ENCODE data around the gene TMEM185A. TPM values are rescaled to one million over a fixed set of nuclear protein-coding genes. Genes with fewer than 3 reads are reported as not detected.
"Not testable (repeated sequence)": the region's sequence is repeated elsewhere in the genome, so short reads cannot be mapped to it uniquely, and the experiment has no call there.

TMEM185A gene
- total RNA-seq, 4 donors from 2014 or later, result 2.2 to 26.8 (median 12.0) TPM

DNA sequence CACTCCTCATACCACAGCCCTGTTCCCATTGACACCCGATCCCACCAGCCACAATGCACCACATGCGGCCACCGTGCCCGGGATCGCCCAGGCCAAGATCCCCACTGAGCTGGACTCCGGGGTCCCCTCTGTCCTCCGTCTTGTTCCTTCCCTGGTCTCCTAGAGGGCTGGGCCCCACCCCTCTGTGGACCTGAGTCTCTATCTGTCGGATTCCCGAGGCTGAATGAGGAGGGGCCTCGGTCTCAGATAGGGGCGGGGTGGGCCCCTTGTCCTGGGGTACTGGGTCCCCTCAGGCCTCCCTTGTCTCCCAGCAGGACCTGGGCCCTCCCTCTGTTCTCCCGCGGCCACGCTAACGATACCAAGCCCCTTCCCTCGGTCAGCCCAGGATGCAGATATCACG is 46.0 kb downstream of the TMEM185A start:
- intact Hi-C loops (cut with DNase I; ENCODE audit: low total_unique reads); H3K9me3 ChIP-seq; in situ Hi-C loops (cut with MboI; ENCODE audit: low pct_ligation_motif_present in 1 of 4, low pct_unique_long_range_greater_than_20kb in 1 of 4, low sequenced_read_pairs in 3 of 4): not testable (repeated sequence)

DNA sequence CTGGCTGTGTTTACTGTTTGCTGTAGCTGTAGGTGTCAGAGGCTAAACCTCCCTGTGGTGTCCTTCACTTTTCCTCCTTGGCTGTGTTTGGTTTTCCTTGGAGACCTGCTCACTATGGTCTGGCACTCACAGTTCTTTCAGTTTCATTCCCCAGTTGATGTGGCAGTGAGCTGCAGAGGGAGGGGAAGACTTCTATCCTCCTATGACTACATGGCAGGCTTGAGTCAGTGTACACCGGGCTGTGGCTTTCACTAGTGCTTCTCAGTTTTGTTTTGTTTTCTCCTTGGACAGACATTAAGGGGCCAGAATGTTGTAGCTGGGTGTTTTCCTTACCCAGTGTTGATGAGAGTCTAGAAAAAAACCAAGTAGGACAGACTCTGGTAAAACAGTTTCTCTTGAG is 58.1 kb downstream of the TMEM185A start:
- H3K27ac ChIP-seq; H3K4me3 ChIP-seq; in situ Hi-C loops (cut with MboI; ENCODE audit: low pct_ligation_motif_present in 1 of 4, low pct_unique_long_range_greater_than_20kb in 1 of 4, low sequenced_read_pairs in 3 of 4); H3K36me3 ChIP-seq; H3K27me3 ChIP-seq; DNase-seq; H3K4me1 ChIP-seq; intact Hi-C loops (cut with DNase I; ENCODE audit: low total_unique reads); H3K9me3 ChIP-seq: not testable (repeated sequence)
- no CpG with 5 or more reads among the region's 1 CpG for WGBS, 2 donors (ENCODE audit: low coverage in 1 of 2)

More for the DNA sequence above, 46.0 kb downstream of the TMEM185A start:
- H3K27ac ChIP-seq, DNase-seq, H3K4me1 ChIP-seq, H3K27me3 ChIP-seq, H3K4me3 ChIP-seq, H3K36me3 ChIP-seq: not testable (repeated sequence)
- 88% methylated on average over 3 of the region's 17 CpGs; no CpG with 5 or more reads in 1 of the 2 donors for WGBS, 2 donors (ENCODE audit: low coverage in 1 of 2)

DNA sequence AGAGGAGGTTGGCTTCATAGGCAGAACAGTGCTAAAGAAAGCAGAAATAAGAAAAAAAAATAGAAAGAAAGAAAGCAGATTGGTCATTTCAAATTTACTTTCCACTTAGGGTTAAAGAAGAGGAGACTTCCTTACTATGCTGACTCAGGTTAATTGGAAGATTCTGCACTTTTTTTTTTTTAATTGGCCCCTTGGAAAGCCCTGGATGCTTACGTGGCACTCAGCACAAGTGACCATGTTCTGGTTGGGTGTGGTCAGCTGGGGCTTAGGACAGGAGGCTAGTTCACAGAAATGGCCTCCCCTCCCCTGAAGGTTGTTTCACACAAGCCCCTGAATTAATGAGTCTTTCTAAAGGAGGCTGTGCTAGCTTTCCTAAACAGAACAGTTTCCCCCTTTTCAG is 58.8 kb downstream of the TMEM185A start:
- H3K36me3 ChIP-seq, result no peaks in the 10 kb centered on the region
- no peak overlapping the region for H3K27ac ChIP-seq
- no peak overlapping the region for H3K4me3 ChIP-seq
- no peaks in the 10 kb centered on the region for H3K9me3 ChIP-seq
- 29 to 31% methylated on average over 1 of the region's 1 CpG for WGBS, 2 donors (ENCODE audit: low coverage in 1 of 2)
- no peak for TF ChIP-seq EP300 (IDR thresholded peaks at IDR 0.05; ENCODE audit: low read depth)
- no peak for TF ChIP-seq POLR2AphosphoS5 (IDR thresholded peaks at IDR 0.05)
- TF ChIP-seq, protein P1, sequence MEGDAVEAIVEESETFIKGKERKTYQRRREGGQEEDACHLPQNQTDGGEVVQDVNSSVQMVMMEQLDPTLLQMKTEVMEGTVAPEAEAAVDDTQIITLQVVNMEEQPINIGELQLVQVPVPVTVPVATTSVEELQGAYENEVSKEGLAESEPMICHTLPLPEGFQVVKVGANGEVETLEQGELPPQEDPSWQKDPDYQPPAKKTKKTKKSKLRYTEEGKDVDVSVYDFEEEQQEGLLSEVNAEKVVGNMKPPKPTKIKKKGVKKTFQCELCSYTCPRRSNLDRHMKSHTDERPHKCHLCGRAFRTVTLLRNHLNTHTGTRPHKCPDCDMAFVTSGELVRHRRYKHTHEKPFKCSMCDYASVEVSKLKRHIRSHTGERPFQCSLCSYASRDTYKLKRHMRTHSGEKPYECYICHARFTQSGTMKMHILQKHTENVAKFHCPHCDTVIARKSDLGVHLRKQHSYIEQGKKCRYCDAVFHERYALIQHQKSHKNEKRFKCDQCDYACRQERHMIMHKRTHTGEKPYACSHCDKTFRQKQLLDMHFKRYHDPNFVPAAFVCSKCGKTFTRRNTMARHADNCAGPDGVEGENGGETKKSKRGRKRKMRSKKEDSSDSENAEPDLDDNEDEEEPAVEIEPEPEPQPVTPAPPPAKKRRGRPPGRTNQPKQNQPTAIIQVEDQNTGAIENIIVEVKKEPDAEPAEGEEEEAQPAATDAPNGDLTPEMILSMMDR (IDR thresholded peaks at IDR 0.05), result no peak
- no peak for TF ChIP-seq POLR2A (IDR thresholded peaks at IDR 0.05)
- no peaks in the 10 kb centered on the region for H3K27me3 ChIP-seq
- no peak for DNase-seq
- H3K4me1 ChIP-seq, result no peaks in the 10 kb centered on the region
- intact Hi-C loops (cut with DNase I; ENCODE audit: low total_unique reads) (no loop called here), in situ Hi-C loops (cut with MboI; ENCODE audit: low pct_ligation_motif_present in 1 of 4, low pct_unique_long_range_greater_than_20kb in 1 of 4, low sequenced_read_pairs in 3 of 4) (no loop called here)

DNA sequence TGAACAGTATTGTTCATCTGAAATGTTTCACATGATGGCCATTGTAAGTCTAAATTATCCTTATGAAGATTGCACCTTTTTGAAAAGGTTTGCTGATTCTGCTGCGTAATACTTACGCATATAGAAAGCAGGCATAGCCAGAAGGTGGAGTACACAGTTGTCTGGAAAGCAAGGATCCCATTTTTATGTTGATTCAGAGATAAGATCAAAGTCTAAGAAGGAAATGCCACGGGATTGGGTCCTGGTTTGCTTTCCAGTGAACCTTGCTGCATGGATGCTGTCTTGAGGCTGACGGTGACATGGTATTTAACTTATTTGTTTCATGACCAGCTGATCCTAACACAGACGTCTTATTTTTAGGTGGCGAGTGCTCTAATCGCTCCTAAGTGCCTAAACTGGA is 59.8 kb downstream of the TMEM185A start:
- peak; percentile 18 for DNase-seq
- H3K27ac ChIP-seq, result no peak overlapping the region
- no peaks in the 10 kb centered on the region for H3K36me3 ChIP-seq
- TF ChIP-seq, protein P1 (IDR thresholded peaks at IDR 0.05), result no peak
- TF ChIP-seq POLR2A (IDR thresholded peaks at IDR 0.05), result no peak
- intact Hi-C loops (cut with DNase I; ENCODE audit: low total_unique reads) (no loop called here), in situ Hi-C loops (cut with MboI; ENCODE audit: low pct_ligation_motif_present in 1 of 4, low pct_unique_long_range_greater_than_20kb in 1 of 4, low sequenced_read_pairs in 3 of 4) (no loop called here)
- no peaks in the 10 kb centered on the region for H3K4me1 ChIP-seq
- H3K9me3 ChIP-seq, result no peaks in the 10 kb centered on the region
- WGBS, 2 donors (ENCODE audit: low coverage in 1 of 2), result 75% methylated on average over 7 of the region's 7 CpGs; no CpG with 5 or more reads in 1 of the 2 donors
- no peaks in the 10 kb centered on the region for H3K27me3 ChIP-seq
- no peak overlapping the region for H3K4me3 ChIP-seq

DNA sequence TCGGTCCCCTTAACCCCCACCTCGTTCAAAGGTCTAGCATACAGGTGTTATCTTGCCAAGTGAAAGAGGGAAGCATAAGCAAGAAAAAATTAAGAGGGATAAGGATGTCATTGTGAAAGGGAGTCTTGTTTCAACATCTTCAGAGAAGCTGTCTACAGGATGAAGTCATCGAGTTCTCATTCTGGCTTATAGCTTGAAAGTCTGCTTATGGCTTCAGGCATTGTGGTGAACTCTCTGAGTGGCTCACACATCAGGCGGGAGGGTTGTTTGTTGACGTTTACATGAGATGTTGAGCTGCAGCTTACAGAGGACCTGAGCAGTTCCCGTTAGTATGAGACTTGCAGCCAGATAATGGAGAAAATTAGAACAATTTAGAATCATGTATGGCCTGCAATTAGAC is 60.9 kb downstream of the TMEM185A start:
- intact Hi-C loops (cut with DNase I; ENCODE audit: low total_unique reads), result no loop called here
- 65 to 69% methylated on average over 5 to 6 of the region's 6 CpGs for WGBS, 2 donors (ENCODE audit: low coverage in 1 of 2)
- Histone ChIP-seq H3K27ac (no peak overlapping the region), H3K36me3 (no peaks in the 10 kb centered on the region), H3K9me3 (no peaks in the 10 kb centered on the region), H3K4me3 (no peak overlapping the region), H3K27me3 (no peaks in the 10 kb centered on the region), H3K4me1 (no peaks in the 10 kb centered on the region)
- DNase-seq, result no peak
- no peak for TF ChIP-seq EP300 (IDR thresholded peaks at IDR 0.05; ENCODE audit: low read depth)
- TF ChIP-seq POLR2A (IDR thresholded peaks at IDR 0.05), result no peak
- TF ChIP-seq, protein P1 (IDR thresholded peaks at IDR 0.05), result no peak
- TF ChIP-seq POLR2AphosphoS5 (IDR thresholded peaks at IDR 0.05), result no peak
- in situ Hi-C loops (cut with MboI; ENCODE audit: low pct_ligation_motif_present in 1 of 4, low pct_unique_long_range_greater_than_20kb in 1 of 4, low sequenced_read_pairs in 3 of 4), result no loop called here
